Suprapubic skin (tissue), 4 donors: ENCODE results near the gene CALR. TPM values are rescaled to one million over a fixed set of nuclear protein-coding genes. Genes with fewer than 3 reads are reported as not detected.
"Not testable (repeated sequence)": the region's sequence is repeated elsewhere in the genome, so short reads cannot be mapped to it uniquely, and the experiment has no call there.

ENCODE experiments used
- DNase-seq, 2 donors: peaks; one replicate each; pipeline ENCODE4 v3.0.0-alpha.2; 2019; ENCODE audit warnings: low spot score in 2 of 2
- H3K27ac ChIP-seq: fragments of 200-600 bp; sonication (generic); one replicate; pipeline ENCODE4 v1.5.1; 2019
- H3K27me3 ChIP-seq: fragments of 200-600 bp; sonication (generic); one replicate; pipeline ENCODE4 v1.5.1; 2019
- H3K36me3 ChIP-seq: fragments of 200-600 bp; sonication (generic); one replicate; pipeline ENCODE4 v1.5.1; 2019
- H3K4me1 ChIP-seq: fragments of 200-600 bp; sonication (generic); one replicate; pipeline ENCODE4 v1.5.1; 2019
- H3K4me3 ChIP-seq: fragments of 200-600 bp; sonication (generic); one replicate; pipeline ENCODE4 v1.5.1; 2019; ENCODE audit warnings: mild to moderate bottlenecking
- H3K9me3 ChIP-seq: fragments of 200-600 bp; sonication (generic); one replicate; pipeline ENCODE4 v1.5.1; 2019
- EP300 ChIP-seq: sonication (generic); formaldehyde crosslinking; IDR thresholded peaks from one replicate; pipeline ENCODE4 v1.6.1; 2017; ENCODE audit warnings: antibody characterized with exemption
- POLR2A ChIP-seq, 2 donors: fragments of 450-650 bp; IDR thresholded peaks; one replicate each; pipeline ENCODE4 v1.6.1; 2017; ENCODE audit warnings: antibody characterized with exemption in 2 of 2, mild to moderate bottlenecking in 2 of 2, moderate library complexity in 2 of 2
- POLR2AphosphoS5 ChIP-seq, 3 donors: sonication (generic); formaldehyde crosslinking; IDR thresholded peaks; one replicate each; pipeline ENCODE4 v1.6.1; 2017; ENCODE audit warnings: antibody characterized with exemption in 3 of 3
- WGBS: methylation state at CpG from one replicate; pipeline ENCODE4 v1.1.5; 2018; 5-methylcytosine and 5-hydroxymethylcytosine counted together
- total RNA-seq, 4 donors: library from RNA; depleted of rRNA; stranded (reverse); fragments of >200 nt; gene quantifications; one replicate each; pipeline ENCODE4 v1.1.0, GENCODE V29; 2016
- TF ChIP-seq, protein P1 (sequence below), 2 donors: fragments of 200-600 bp in 1 of 2; fragments of 450-650 bp in 1 of 2; sonication (generic) in 1 of 2; IDR thresholded peaks; one replicate each; pipeline ENCODE4 v1.5.1; 2016 to 2019; ENCODE audit warnings: antibody characterized with exemption in 2 of 2, mild to moderate bottlenecking in 1 of 2, moderate library complexity in 1 of 2

The CALR gene
- total RNA-seq, 4 donors from 2014 or later: 131 to 285 (median 237) TPM

DNA sequence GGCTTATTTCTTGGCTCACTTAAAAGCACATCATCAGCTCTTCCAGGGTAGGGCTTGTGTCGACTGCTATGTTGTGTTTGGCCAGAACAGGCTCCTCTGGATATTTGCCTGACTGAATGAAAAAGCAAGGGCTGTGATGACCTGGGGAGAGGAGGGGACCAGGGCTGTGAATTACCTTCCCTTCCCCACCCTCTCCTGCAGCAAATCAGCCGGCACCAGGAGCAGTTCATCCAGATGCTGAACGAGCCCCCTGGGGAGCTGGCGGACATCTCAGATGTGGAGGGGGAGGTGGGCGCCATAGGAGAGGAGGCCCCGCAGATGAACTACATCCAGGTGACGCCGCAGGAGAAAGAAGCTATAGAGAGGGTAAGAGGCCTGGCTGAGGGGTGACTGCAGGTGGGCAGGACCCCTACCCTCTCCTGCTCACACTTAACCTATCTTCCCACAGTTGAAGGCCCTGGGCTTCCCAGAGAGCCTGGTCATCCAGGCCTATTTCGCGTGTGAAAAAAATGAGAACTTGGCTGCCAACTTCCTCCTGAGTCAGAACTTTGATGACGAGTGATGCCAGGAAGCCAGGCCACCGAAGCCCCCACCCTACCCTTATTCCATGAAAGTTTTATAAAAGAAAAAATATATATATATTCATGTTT, 14.2 kb downstream of the CALR start:
- no peak for TF ChIP-seq POLR2A (IDR thresholded peaks at IDR 0.05)
- TF ChIP-seq EP300: no peak
- no peak for TF ChIP-seq POLR2AphosphoS5 (IDR thresholded peaks at IDR 0.05)
- TF ChIP-seq, protein P1, sequence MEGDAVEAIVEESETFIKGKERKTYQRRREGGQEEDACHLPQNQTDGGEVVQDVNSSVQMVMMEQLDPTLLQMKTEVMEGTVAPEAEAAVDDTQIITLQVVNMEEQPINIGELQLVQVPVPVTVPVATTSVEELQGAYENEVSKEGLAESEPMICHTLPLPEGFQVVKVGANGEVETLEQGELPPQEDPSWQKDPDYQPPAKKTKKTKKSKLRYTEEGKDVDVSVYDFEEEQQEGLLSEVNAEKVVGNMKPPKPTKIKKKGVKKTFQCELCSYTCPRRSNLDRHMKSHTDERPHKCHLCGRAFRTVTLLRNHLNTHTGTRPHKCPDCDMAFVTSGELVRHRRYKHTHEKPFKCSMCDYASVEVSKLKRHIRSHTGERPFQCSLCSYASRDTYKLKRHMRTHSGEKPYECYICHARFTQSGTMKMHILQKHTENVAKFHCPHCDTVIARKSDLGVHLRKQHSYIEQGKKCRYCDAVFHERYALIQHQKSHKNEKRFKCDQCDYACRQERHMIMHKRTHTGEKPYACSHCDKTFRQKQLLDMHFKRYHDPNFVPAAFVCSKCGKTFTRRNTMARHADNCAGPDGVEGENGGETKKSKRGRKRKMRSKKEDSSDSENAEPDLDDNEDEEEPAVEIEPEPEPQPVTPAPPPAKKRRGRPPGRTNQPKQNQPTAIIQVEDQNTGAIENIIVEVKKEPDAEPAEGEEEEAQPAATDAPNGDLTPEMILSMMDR (IDR thresholded peaks at IDR 0.05): no peak
- no peak for DNase-seq
- H3K36me3 ChIP-seq: peaks cover 69% of the 10 kb centered on the region
- peak overlapping the region; percentile 17 for H3K27ac ChIP-seq
- H3K9me3 ChIP-seq: no peaks in the 10 kb centered on the region
- WGBS: 55% methylated on average over 12 of the region's 12 CpGs
- H3K4me1 ChIP-seq: peaks cover 48% of the 10 kb centered on the region
- H3K4me3 ChIP-seq: no peak overlapping the region
- no peaks in the 10 kb centered on the region for H3K27me3 ChIP-seq

DNA sequence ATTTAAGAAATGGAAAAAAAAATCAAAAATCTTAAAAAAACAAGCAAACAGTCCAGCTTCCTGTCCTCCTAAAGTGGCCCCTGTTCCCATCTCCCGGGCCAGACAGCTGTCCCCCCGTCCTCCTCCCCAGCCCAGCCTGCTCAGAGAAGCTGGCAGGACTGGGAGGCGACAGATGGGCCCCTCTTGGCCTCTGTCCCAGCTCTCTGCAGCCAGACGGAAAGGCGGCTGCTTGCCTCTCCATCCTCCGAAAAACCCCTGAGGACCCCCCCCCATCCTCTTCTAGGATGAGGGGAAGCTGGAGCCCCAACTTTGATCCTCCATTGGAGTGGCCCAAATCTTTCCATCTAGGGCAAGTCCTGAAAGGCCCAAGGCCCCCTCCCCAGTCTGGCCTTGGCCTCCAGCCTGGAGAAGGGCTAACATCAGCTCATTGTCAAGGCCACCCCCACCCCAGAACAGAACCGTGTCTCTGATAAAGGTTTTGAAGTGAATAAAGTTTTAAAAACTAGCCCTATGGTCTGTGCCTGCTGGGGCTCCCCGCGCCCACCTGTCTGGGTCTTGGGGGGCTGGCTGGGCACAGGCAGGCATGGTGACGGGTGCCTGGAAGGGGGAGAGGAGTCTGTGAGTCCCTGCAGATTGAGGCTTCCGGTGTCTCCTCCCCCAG, 14.9 kb downstream of the CALR start:
- TF ChIP-seq EP300 (no peak), POLR2AphosphoS5 (IDR thresholded peaks at IDR 0.05) (no peak), POLR2A (IDR thresholded peaks at IDR 0.05) (no peak)
- TF ChIP-seq, protein P1 (IDR thresholded peaks at IDR 0.05): no peak
- WGBS: 59% methylated on average over 11 of the region's 11 CpGs
- Histone ChIP-seq H3K36me3 (peaks cover 64% of the 10 kb centered on the region), H3K27ac (no peak overlapping the region), H3K27me3 (no peaks in the 10 kb centered on the region), H3K4me3 (no peak overlapping the region), H3K9me3 (no peaks in the 10 kb centered on the region), H3K4me1 (peaks cover 44% of the 10 kb centered on the region)
- no peak for DNase-seq

DNA sequence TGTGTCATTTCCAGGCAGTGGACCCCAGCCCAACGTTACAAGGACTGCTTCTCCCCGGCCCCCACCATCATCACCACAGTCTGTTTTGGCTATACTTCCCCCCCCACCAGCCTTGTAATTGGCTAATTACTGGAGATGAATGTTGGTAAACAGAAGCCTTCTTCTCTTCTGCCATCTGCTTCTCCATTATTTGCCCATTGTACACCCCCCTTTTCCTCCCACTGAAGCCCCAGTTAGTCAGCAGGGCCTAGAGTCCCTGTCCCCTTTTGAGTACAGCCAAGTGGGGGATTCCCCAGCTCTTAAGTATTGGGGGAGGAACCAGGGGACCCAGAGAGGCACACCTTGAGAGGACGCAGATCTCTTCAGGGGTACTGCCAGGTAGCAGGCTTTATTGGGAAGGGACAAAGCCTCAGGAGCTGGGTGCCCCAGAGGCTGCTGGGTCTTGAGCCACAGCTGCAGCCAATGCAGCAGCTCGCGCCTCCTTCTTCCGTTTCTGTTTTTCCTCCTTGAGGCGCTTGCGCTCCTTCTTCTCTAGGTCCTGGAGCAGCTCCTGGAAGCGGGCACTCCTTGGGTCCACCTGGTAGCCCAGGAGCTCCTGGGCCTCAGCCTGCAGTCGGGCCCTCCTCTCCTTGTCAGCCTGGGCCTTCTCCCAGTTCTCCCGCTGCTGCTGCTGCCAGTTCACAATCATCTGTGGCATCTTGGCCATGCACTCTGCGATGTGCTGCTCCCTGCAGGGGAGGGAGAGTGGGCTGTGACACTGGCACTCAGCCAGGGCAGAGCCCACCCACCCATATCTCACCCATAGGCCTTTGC, 15.6 kb downstream of the CALR start:
- Histone ChIP-seq H3K36me3 (peaks cover 57% of the 10 kb centered on the region), H3K4me3 (no peak overlapping the region), H3K27me3 (no peaks in the 10 kb centered on the region), H3K4me1 (peaks cover 44% of the 10 kb centered on the region), H3K9me3 (no peaks in the 10 kb centered on the region), H3K27ac (peak overlapping the region; percentile 37)
- no peak for TF ChIP-seq EP300
- TF ChIP-seq POLR2AphosphoS5 (IDR thresholded peaks at IDR 0.05): no peak
- TF ChIP-seq POLR2A (IDR thresholded peaks at IDR 0.05): no peak
- TF ChIP-seq, protein P1 (IDR thresholded peaks at IDR 0.05): no peak
- no peak for DNase-seq
- 38% methylated on average over 12 of the region's 12 CpGs for WGBS

DNA sequence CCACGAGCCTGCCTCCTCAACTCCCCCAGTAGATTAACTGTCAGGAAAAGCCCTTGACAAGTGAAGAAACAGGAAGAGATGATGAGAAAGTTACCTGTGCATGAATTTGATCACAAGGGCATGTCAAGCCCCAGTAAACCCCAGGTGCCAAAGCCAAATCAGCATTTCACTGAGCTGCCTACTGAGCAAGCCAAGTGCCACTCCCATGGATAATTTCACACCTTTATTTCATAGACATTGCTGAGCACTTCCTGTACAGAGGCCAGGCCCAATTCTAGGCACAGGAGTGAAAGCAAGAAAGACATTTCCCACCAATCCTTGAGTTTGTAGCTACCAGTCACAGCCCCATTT, 16.2 kb downstream of the CALR start:
- no peak for DNase-seq
- H3K27ac ChIP-seq: peak overlapping the region; percentile 37
- peaks cover 44% of the 10 kb centered on the region for H3K4me1 ChIP-seq
- no peaks in the 10 kb centered on the region for H3K9me3 ChIP-seq
- 0% methylated on average over 1 of the region's 1 CpG for WGBS
- H3K4me3 ChIP-seq: no peak overlapping the region
- TF ChIP-seq, protein P1 (IDR thresholded peaks at IDR 0.05): no peak
- TF ChIP-seq EP300 (no peak), POLR2A (IDR thresholded peaks at IDR 0.05) (no peak), POLR2AphosphoS5 (IDR thresholded peaks at IDR 0.05) (no peak)
- H3K27me3 ChIP-seq: no peaks in the 10 kb centered on the region
- H3K36me3 ChIP-seq: peaks cover 51% of the 10 kb centered on the region

DNA sequence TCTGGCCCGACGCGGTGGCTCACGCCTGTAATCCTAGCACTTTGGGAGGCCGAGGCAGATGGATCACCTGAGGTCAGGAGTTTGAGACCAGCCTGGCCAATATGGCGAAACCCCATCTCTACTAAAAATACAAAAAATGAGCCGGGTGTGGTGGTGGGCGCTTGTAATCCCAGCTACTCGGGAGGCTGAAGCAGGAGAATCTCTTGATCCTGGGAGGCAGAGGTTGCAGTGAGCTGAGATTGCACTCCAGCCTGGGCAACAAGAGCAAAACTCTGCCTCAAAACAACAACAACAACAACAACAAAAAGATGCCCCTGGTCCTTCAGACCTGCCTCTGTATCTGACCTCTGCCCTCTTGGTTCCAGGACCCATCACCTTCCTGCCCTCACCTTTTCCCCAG, 17.2 kb downstream of the CALR start:
- H3K36me3 ChIP-seq: peaks cover 42% of the 10 kb centered on the region
- H3K9me3 ChIP-seq, DNase-seq, H3K4me3 ChIP-seq, H3K27me3 ChIP-seq, H3K27ac ChIP-seq: not testable (repeated sequence)
- H3K4me1 ChIP-seq: peaks cover 44% of the 10 kb centered on the region
- WGBS: 89% methylated on average over 9 of the region's 9 CpGs
